HepG2 (cell line): ENCODE measurements around the gene HOXA7. TPM values are rescaled to one million over a fixed set of nuclear protein-coding genes. Genes with fewer than 3 reads are reported as not detected.

ENCODE experiments used
- ATAC-seq: fragments of 200-7000 bp; cut with Tn5 transposase; 3 replicates; pipeline ENCODE4 v1.9.1; 2020; ENCODE audit warnings: mild to moderate bottlenecking, moderate library complexity
- BruUV-seq: library from RNA; stranded (reverse); fragments of 400-500 nt; replicated peaks from 2 replicates; lab custom pipeline; 2021; lab: Mats Ljungman, UMichigan
- CTCF ChIA-PET: fragments of 300-600 bp; formaldehyde crosslinking; extraction: SDS; loops from one replicate; lab custom pipeline; 2021; ENCODE audit warnings: low total read pairs, inconsistent platforms, low intra/inter-chr PET ratio; lab: Yijun Ruan, JAX
- POLR2A ChIA-PET: fragments of 350-600 bp; sonication (Branson Sonifier 250); formaldehyde crosslinking; loops from one replicate; lab custom pipeline; 2020; ENCODE audit warnings: antibody characterized with exemption, inconsistent platforms; lab: Yijun Ruan, JAX
- DNase-seq: peaks from one replicate; pipeline ENCODE4 v3.0.0-alpha.2; 2015; ENCODE audit warnings: low spot score
- FAIRE-seq: peaks from 3 replicates; lab custom pipeline; 2011; peaks lifted over from hg19 to GRCh38; lab: Jason Lieb, UNC
- H2AFZ ChIP-seq: one replicate; pipeline ENCODE4 v1.6.1; 2011; ENCODE audit warnings: low read length, inconsistent platforms
- H3K27ac ChIP-seq: fragments of 300-600 bp; 3 replicates; pipeline ENCODE4 v1.8.0; 2011; ENCODE audit warnings: mixed run types, mild to moderate bottlenecking, mixed read lengths, low read length, inconsistent platforms; ENCODE audit not compliant: insufficient read depth; ENCODE audit errors: extremely low read length
- H3K27me3 ChIP-seq, 2 experiments: fragments of 200-600 bp in 1 of 2; 2 replicates in 1 of 2; 3 replicates in 1 of 2; pipeline versions ENCODE4 v1.6.0 to v1.8.0; 2011; ENCODE audit warnings: low read length in 2 of 2, mild to moderate bottlenecking in 2 of 2, moderate library complexity in 2 of 2, inconsistent platforms in 1 of 2; ENCODE audit not compliant: insufficient read depth in 2 of 2, control insufficient read depth in 1 of 2
- H3K36me3 ChIP-seq, 2 experiments: fragments of 200-600 bp in 1 of 2; replicated peaks in 1 of 2; 2 replicates in 1 of 2; 3 replicates in 1 of 2; pipeline versions ENCODE4 v1.5.1 to v1.8.0; 2011; ENCODE audit warnings: low read length in 2 of 2, inconsistent platforms in 1 of 2; ENCODE audit not compliant: insufficient read depth in 2 of 2, control insufficient read depth in 1 of 2
- H3K4me1 ChIP-seq: 2 replicates; pipeline ENCODE4 v1.5.1; 2012; ENCODE audit warnings: low read length, inconsistent platforms; ENCODE audit not compliant: insufficient read depth
- H3K4me2 ChIP-seq: 2 replicates; pipeline ENCODE4 v1.6.0; 2011; ENCODE audit warnings: low read depth, low read length, inconsistent platforms
- H3K4me3 ChIP-seq, 3 experiments: fragments of 200-600 bp in 1 of 3; sonication (generic), shearing (Covaris generic) in 1 of 3; replicated peaks in 1 of 3; 2 replicates each; pipeline ENCODE4 v1.5.1; 2011 to 2016; ENCODE audit warnings: low read length in 3 of 3, inconsistent platforms in 2 of 3, low read depth in 2 of 3, mild to moderate bottlenecking in 2 of 3, control low read depth in 1 of 3, mixed read lengths in 1 of 3; ENCODE audit not compliant: insufficient read depth in 1 of 3
- H3K79me2 ChIP-seq: one replicate; pipeline ENCODE4 v1.6.1; 2011; ENCODE audit warnings: low read length, inconsistent platforms; ENCODE audit not compliant: insufficient read depth
- H3K9ac ChIP-seq: 2 replicates; pipeline ENCODE4 v1.6.0; 2011; ENCODE audit warnings: mild to moderate bottlenecking, low read depth, low read length, inconsistent platforms; ENCODE audit not compliant: insufficient read depth
- H3K9me3 ChIP-seq: 2 replicates; pipeline ENCODE4 v1.5.1; 2012; ENCODE audit warnings: mild to moderate bottlenecking, low read length
- H4K20me1 ChIP-seq: 2 replicates; pipeline ENCODE4 v1.6.0; 2011; ENCODE audit warnings: inconsistent platforms, mild to moderate bottlenecking, low read length, moderate library complexity; ENCODE audit not compliant: insufficient read depth
- CBX1 ChIP-seq: IDR thresholded peaks from one replicate; pipeline ENCODE4 v1.6.1; 2016; ENCODE audit warnings: antibody characterized with exemption, low read depth
- EZH2 ChIP-seq: conservative IDR thresholded peaks from 2 replicates; pipeline ENCODE4 v1.6.1; 2012; ENCODE audit warnings: mild to moderate bottlenecking, low read depth, low read length, moderate library complexity
- SKI ChIP-seq: fragments of 450-650 bp; IDR thresholded peaks from one replicate; pipeline ENCODE4 v1.6.1; 2018; ENCODE audit warnings: mild to moderate bottlenecking; ENCODE audit not compliant: partially characterized antibody
- SPEN ChIP-seq: sonication (generic); formaldehyde crosslinking; IDR thresholded peaks from 2 replicates; pipeline ENCODE4 v1.5.1; 2020; ENCODE audit warnings: low read depth, mild to moderate bottlenecking, missing genetic modification reagents
- YEATS4 ChIP-seq: sonication (generic); formaldehyde crosslinking; IDR thresholded peaks from 2 replicates; pipeline ENCODE4 v1.4.0; 2020; ENCODE audit warnings: missing genetic modification reagents, borderline replicate concordance
- WGBS: methylation state at CpG from one replicate; pipeline ENCODE4 v1.1.6; 2017; ENCODE audit warnings: low lambda C conversion rate; 5-methylcytosine and 5-hydroxymethylcytosine counted together
- in situ Hi-C: cut with HindIII; loops from 2 replicates; pipeline ENCODE4 v1.10.0; 2017; ENCODE audit warnings: low pct_unique_long_range_greater_than_20kb; ENCODE audit not compliant: extremely low pct_ligation_motif_present
- intact Hi-C: fragments of 100-400 bp; cut with micrococcal nuclease; formaldehyde crosslinking; loops from one replicate; pipeline ENCODE4 v1.10.0; 2022; ENCODE audit not compliant: unreplicated experiment
- polyA plus RNA-seq, 8 experiments: library from polyadenylated mRNA; depleted of rRNA in 3 of 8; stranded (reverse) in 7 of 8; unstranded in 1 of 8; fragments of >200 nt; fragmentation: Illumina TruSeq in 4 of 8; extraction: Trizol in 4 of 8; gene quantifications; 2 replicates each; pipeline versions ENCODE4 v1.2.1 to v1.2.3, GENCODE V29; 2011 to 2016; ENCODE audit warnings: low read depth in 4 of 8, missing spikeins in 1 of 8, mixed read lengths in 1 of 8; ENCODE audit not compliant: insufficient read depth in 1 of 8
- total RNA-seq, 5 experiments: library from RNA; depleted of rRNA; stranded (reverse); fragments of >200 nt; fragmentation: Illumina TruSeq; extraction: Trizol; gene quantifications; 2 replicates each; pipeline ENCODE4 v1.2.3, GENCODE V29; 2016; ENCODE audit warnings: low read depth in 1 of 5
- TF ChIP-seq, protein P1 (sequence below): sonication (generic); formaldehyde crosslinking; IDR thresholded peaks from 2 replicates; pipeline ENCODE4 v1.4.0; 2020; ENCODE audit warnings: missing genetic modification reagents, borderline replicate concordance

The HOXA7 gene
- total and polyA plus RNA-seq, 2 of the 13 experiments (the other 11 are each of a cell fraction or from before 2014, with no cell fraction given) = 0.05 TPM; not detected in 1

DNA sequence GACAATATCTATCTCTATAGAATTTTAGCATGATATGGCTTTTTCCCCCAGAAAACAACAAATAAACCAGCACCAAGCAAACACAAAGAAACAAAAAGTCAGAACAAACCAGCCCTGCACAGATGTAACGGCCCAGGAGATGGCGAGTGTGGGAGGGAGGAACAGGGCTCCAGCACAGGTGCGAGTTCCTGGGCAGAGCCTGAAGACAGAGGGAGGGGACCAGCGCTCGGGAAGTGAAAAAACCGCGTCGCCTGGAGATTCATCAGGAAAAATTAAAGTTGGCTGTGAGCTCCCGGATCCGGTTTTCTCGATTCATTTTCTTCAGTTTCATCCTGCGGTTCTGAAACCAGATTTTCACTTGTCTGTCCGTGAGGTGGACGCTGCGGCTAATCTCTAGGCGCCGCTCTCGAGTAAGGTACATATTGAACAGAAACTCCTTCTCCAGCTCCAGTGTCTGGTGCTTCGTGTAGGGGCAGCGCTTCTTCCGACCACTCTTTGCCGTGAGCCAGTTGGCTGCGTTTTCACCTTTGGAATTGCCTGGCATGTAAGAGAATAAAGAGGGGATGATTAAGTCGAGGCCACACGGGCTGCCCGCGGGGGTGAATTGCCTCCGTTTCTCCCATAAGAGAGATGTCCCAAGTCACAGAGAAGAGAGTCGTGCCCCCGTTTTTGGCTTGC is 15.3 kb upstream of the HOXA7 start:
- no TSS peak for BruUV-seq
- FAIRE-seq (no peak), DNase-seq (no peak), ATAC-seq (peak; percentile 51)
- Histone ChIP-seq H3K36me3 (no peaks in the 10 kb centered on the region), H3K9me3 (no peaks in the 10 kb centered on the region), H3K79me2 (no peaks in the 10 kb centered on the region), H3K27me3 (peaks cover 0 to 62% of the 10 kb centered on the region in 2 experiments), H3K27ac (no peak overlapping the region), H4K20me1 (no peaks in the 10 kb centered on the region), H3K4me1 (peaks cover 18% of the 10 kb centered on the region), H3K4me3 (no peak overlapping the region; a peak in 1 of 6 replicates), H3K4me2 (peak overlapping the region; percentile 41), H2AFZ (no peak overlapping the region), H3K9ac (no peak overlapping the region)
- POLR2A ChIA-PET = interaction anchor here (0.9 kb wide), 1 partner anchor 11 kb away, joined by 3 read pairs; no protein-coding TSS in a partner anchor
- in situ Hi-C loops = loop anchor here (25.0 kb wide), 1 partner anchor 1084 kb away; no protein-coding TSS in a partner anchor
- intact Hi-C loops = no loop called here
- TF ChIP-seq SPEN (CRISPR knock-in tag) = no peak
- no peak for TF ChIP-seq CBX1
- TF ChIP-seq SKI = peak; percentile 2
- TF ChIP-seq, protein P1, sequence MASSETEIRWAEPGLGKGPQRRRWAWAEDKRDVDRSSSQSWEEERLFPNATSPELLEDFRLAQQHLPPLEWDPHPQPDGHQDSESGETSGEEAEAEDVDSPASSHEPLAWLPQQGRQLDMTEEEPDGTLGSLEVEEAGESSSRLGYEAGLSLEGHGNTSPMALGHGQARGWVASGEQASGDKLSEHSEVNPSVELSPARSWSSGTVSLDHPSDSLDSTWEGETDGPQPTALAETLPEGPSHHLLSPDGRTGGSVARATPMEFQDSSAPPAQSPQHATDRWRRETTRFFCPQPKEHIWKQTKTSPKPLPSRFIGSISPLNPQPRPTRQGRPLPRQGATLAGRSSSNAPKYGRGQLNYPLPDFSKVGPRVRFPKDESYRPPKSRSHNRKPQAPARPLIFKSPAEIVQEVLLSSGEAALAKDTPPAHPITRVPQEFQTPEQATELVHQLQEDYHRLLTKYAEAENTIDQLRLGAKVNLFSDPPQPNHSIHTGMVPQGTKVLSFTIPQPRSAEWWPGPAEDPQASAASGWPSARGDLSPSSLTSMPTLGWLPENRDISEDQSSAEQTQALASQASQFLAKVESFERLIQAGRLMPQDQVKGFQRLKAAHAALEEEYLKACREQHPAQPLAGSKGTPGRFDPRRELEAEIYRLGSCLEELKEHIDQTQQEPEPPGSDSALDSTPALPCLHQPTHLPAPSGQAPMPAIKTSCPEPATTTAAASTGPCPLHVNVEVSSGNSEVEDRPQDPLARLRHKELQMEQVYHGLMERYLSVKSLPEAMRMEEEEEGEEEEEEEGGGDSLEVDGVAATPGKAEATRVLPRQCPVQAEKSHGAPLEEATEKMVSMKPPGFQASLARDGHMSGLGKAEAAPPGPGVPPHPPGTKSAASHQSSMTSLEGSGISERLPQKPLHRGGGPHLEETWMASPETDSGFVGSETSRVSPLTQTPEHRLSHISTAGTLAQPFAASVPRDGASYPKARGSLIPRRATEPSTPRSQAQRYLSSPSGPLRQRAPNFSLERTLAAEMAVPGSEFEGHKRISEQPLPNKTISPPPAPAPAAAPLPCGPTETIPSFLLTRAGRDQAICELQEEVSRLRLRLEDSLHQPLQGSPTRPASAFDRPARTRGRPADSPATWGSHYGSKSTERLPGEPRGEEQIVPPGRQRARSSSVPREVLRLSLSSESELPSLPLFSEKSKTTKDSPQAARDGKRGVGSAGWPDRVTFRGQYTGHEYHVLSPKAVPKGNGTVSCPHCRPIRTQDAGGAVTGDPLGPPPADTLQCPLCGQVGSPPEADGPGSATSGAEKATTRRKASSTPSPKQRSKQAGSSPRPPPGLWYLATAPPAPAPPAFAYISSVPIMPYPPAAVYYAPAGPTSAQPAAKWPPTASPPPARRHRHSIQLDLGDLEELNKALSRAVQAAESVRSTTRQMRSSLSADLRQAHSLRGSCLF (CRISPR knock-in tag) = no peak
- TF ChIP-seq YEATS4 (CRISPR knock-in tag) = no peak
- peak; percentile 55; the same call in 1 of the 2 replicates for TF ChIP-seq EZH2
- CTCF ChIA-PET = no interaction called here
- 58% methylated on average over 30 of the region's 30 CpGs for WGBS
